Muscle layer of colon (tissue), 2 donors: Measurements from ENCODE around the gene DCAF10.
A peak's percentile ranks its signal among the peaks of the same experiment; 100 is the strongest.
"Not testable (repeated sequence)": the region's sequence is repeated elsewhere in the genome, so short reads cannot be mapped to it uniquely, and the experiment has no call there.

Experiments used
- H3K27ac ChIP-seq: one replicate; pipeline ENCODE4 v1.7.0; 2013; ENCODE audit warnings: low read depth, mild to moderate bottlenecking, low read length, moderate library complexity
- H3K27me3 ChIP-seq, 2 donors: one replicate each; pipeline ENCODE4 v1.7.0; 2013; ENCODE audit warnings: low read length in 2 of 2, mild to moderate bottlenecking in 2 of 2; ENCODE audit not compliant: insufficient read depth in 2 of 2, control insufficient read depth in 1 of 2
- H3K36me3 ChIP-seq: one replicate; pipeline ENCODE4 v1.7.0; 2013; ENCODE audit warnings: mild to moderate bottlenecking, low read length; ENCODE audit not compliant: insufficient read depth
- H3K4me1 ChIP-seq: one replicate; pipeline ENCODE4 v1.7.0; 2013; ENCODE audit warnings: mild to moderate bottlenecking, low read length; ENCODE audit not compliant: insufficient read depth
- H3K4me3 ChIP-seq, 2 donors: one replicate each; pipeline ENCODE4 v1.7.0; 2013; ENCODE audit warnings: low read length in 2 of 2, low read depth in 1 of 2, mild to moderate bottlenecking in 1 of 2, moderate library complexity in 1 of 2
- H3K9ac ChIP-seq: one replicate; pipeline ENCODE4 v1.7.0; 2013; ENCODE audit warnings: low read length
- H3K9me3 ChIP-seq: one replicate; pipeline ENCODE4 v1.7.0; 2013; ENCODE audit warnings: mild to moderate bottlenecking, low read length
- donor health status: abdominal sarcoma.
- donor health status: Adenocarcinoma of cecum.

DCAF10 gene

GRCh38 chr9:37796232-37796631 is 4.4 kb upstream of the DCAF10 start:
- H3K27me3 ChIP-seq = no peaks in the 10 kb centered on the region
- H3K9ac ChIP-seq = no peak overlapping the region
- no peaks in the 10 kb centered on the region for H3K9me3 ChIP-seq
- no peak overlapping the region for H3K27ac ChIP-seq
- peaks cover 4% of the 10 kb centered on the region for H3K4me1 ChIP-seq
- no peak overlapping the region for H3K4me3 ChIP-seq
- H3K36me3 ChIP-seq = no peaks in the 10 kb centered on the region

- Histone ChIP-seq H3K27me3 (no peaks in the 10 kb centered on the region), H3K4me1 (peaks cover 25% of the 10 kb centered on the region), H3K36me3 (no peaks in the 10 kb centered on the region), H3K9ac (no peak overlapping the region), H3K9me3 (no peaks in the 10 kb centered on the region), H3K4me3 (no peak overlapping the region), H3K27ac (no peak overlapping the region)
Measured at GRCh38 chr9:37798677-37799076, 1.9 kb upstream of the DCAF10 start.

- Histone ChIP-seq H3K4me3 (peak overlapping the region; percentile 85 to 88), H3K27me3 (no peaks in the 10 kb centered on the region), H3K9me3 (no peaks in the 10 kb centered on the region), H3K36me3 (no peaks in the 10 kb centered on the region), H3K9ac (peak overlapping the region; percentile 90), H3K27ac (peak overlapping the region; percentile 78), H3K4me1 (peaks cover 25% of the 10 kb centered on the region)
Measured at GRCh38 chr9:37801287-37801850, 772 bp downstream of the DCAF10 start.

GRCh38 chr9:37801959-37802711 is 1.5 kb downstream of the DCAF10 start:
- H3K36me3 ChIP-seq = no peaks in the 10 kb centered on the region
- no peaks in the 10 kb centered on the region for H3K9me3 ChIP-seq
- no peak overlapping the region for H3K27ac ChIP-seq
- H3K9ac ChIP-seq = peak overlapping the region; percentile 90
- peak overlapping the region; percentile 85 to 88 for H3K4me3 ChIP-seq
- H3K27me3 ChIP-seq = no peaks in the 10 kb centered on the region
- H3K4me1 ChIP-seq = peaks cover 25% of the 10 kb centered on the region

GRCh38 chr9:37806271-37806670 is 5.7 kb downstream of the DCAF10 start:
- H3K27me3 ChIP-seq = no peaks in the 10 kb centered on the region
- peaks cover 21% of the 10 kb centered on the region for H3K4me1 ChIP-seq
- no peaks in the 10 kb centered on the region for H3K9me3 ChIP-seq
- no peak overlapping the region for H3K4me3 ChIP-seq
- H3K36me3 ChIP-seq = no peaks in the 10 kb centered on the region
- no peak overlapping the region for H3K9ac ChIP-seq
- no peak overlapping the region for H3K27ac ChIP-seq

GRCh38 chr9:37809676-37810075 is 9.1 kb downstream of the DCAF10 start:
- not testable (repeated sequence) for H3K27ac ChIP-seq, H3K9ac ChIP-seq, H3K9me3 ChIP-seq, H3K4me3 ChIP-seq, H3K36me3 ChIP-seq, H3K4me1 ChIP-seq, H3K27me3 ChIP-seq

GRCh38 chr9:37811906-37812476 is 11.4 kb downstream of the DCAF10 start:
- Histone ChIP-seq H3K4me3 (no peak overlapping the region), H3K9me3 (no peaks in the 10 kb centered on the region), H3K27me3 (no peaks in the 10 kb centered on the region), H3K27ac (no peak overlapping the region), H3K4me1 (no peaks in the 10 kb centered on the region), H3K9ac (no peak overlapping the region), H3K36me3 (no peaks in the 10 kb centered on the region)

- no peak overlapping the region for H3K4me3 ChIP-seq
- no peaks in the 10 kb centered on the region for H3K27me3 ChIP-seq
- no peaks in the 10 kb centered on the region for H3K9me3 ChIP-seq
- no peaks in the 10 kb centered on the region for H3K36me3 ChIP-seq
- no peak overlapping the region for H3K9ac ChIP-seq
- H3K27ac ChIP-seq = no peak overlapping the region
- no peaks in the 10 kb centered on the region for H3K4me1 ChIP-seq
Measured at GRCh38 chr9:37812773-37813379, 12.3 kb downstream of the DCAF10 start.

GRCh38 chr9:37818849-37819248 is 18.3 kb downstream of the DCAF10 start:
- Histone ChIP-seq H3K4me1 (no peaks in the 10 kb centered on the region), H3K36me3 (no peaks in the 10 kb centered on the region), H3K27me3 (no peaks in the 10 kb centered on the region), H3K9ac (no peak overlapping the region), H3K4me3 (no peak overlapping the region), H3K9me3 (no peaks in the 10 kb centered on the region), H3K27ac (no peak overlapping the region)

GRCh38 chr9:37820142-37820541 is 19.5 kb downstream of the DCAF10 start:
- H3K27ac ChIP-seq = no peak overlapping the region
- no peaks in the 10 kb centered on the region for H3K27me3 ChIP-seq
- no peak overlapping the region for H3K9ac ChIP-seq
- no peaks in the 10 kb centered on the region for H3K4me1 ChIP-seq
- no peaks in the 10 kb centered on the region for H3K9me3 ChIP-seq
- H3K36me3 ChIP-seq = no peaks in the 10 kb centered on the region
- H3K4me3 ChIP-seq = no peak overlapping the region

- H3K4me3 ChIP-seq, H3K4me1 ChIP-seq, H3K27me3 ChIP-seq, H3K27ac ChIP-seq, H3K9me3 ChIP-seq, H3K9ac ChIP-seq: not testable (repeated sequence)
- peaks cover 16% of the 10 kb centered on the region for H3K36me3 ChIP-seq
Measured at GRCh38 chr9:37825174-37825573, 24.6 kb downstream of the DCAF10 start.
